GF-D8 (cell line): ENCODE measurements around the gene RAB11FIP3.
A peak's percentile ranks its signal among the peaks of the same experiment; 100 is the strongest.
"Not testable (repeated sequence)": the region's sequence is repeated elsewhere in the genome, so short reads cannot be mapped to it uniquely, and the experiment has no call there.

ENCODE experiments used
- DNase-seq: peaks from one replicate; lab custom pipeline; 2025; lab: John Stamatoyannopoulos, UW

The RAB11FIP3 gene

DNA sequence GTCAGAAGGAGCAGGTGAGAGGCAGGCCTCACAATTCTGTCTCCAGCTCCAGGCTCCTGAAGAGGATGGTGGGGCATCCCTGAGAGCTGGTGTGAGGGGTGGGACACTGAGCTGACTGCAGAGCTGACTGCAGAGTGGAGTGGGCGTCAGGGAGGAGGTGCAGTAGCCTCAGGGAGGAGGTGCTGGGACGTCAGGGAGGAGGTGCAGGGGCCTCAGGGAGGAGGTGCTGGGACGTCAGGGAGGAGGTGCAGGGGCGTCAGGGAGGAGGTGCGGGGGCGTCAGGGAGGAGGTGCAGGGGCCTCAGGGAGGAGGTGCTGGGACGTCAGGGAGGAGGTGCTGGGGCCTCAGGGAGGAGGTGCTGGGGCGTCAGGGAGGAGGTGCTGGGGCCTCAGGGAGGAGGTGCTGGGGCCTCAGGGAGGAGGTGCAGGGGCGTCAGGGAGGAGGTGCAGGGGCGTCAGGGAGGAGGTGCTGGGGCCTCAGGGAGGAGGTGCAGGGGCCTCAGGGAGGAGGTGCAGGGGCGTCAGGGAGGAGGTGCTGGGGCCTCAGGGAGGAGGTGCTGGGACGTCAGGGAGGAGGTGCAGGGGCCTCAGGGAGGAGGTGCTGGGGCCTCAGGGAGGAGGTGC is 41.9 kb downstream of the RAB11FIP3 start:
- not testable (repeated sequence) for DNase-seq

DNA sequence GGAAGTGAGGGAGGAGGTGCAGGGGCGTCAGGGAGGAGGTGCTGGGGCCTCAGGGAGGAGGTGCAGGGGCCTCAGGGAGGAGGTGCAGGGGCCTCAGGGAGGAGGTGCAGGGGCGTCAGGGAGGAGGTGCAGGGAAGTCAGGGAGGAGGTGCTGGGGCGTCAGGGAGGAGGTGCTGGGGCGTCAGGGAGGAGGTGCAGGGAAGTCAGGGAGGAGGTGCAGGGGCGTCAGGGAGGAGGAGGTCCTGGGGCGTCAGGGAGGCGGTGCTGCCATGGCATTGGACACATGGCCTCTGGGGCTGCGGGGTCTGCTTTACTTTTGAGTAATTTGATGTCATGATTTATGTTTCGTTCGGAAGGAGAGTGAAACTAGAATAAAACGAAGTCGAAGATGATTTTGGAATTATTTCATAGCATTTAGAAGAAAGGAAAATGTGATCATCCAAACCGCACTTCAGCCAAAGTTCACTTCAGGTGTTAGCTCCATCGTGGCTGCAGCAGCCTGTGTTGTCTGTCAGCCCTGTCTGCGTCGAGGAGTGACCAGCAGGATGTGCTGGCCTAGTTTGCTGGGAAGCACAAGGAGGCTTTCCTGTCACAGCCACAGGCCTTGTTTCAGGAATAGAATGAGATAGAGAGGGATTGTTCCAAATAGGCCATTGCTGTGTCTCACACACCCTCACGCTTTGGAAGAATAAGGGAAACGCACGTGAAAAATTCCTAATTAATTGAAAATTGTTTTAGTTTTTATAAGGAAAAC is 42.8 kb downstream of the RAB11FIP3 start:
- DNase-seq = no peak

DNA sequence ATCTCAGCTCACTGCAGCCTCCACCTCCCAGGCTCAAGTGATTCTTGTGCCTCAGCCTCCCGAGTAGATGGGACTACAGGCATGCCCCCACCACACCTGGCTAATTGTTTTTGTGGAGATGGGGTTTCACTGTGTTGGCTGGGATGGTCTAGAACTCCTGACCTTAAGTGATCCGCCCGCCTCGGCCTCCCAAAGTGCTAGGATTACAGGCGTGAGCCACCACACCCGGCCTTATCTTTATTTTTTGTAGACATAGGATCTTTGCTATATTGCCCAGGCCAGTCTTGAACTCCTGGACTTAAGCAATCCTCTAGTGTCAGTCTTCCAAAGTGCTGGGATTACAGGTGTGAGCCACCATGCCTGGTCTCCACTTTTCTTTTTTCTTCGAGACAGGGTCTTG is 44.0 kb downstream of the RAB11FIP3 start:
- DNase-seq = not testable (repeated sequence)

DNA sequence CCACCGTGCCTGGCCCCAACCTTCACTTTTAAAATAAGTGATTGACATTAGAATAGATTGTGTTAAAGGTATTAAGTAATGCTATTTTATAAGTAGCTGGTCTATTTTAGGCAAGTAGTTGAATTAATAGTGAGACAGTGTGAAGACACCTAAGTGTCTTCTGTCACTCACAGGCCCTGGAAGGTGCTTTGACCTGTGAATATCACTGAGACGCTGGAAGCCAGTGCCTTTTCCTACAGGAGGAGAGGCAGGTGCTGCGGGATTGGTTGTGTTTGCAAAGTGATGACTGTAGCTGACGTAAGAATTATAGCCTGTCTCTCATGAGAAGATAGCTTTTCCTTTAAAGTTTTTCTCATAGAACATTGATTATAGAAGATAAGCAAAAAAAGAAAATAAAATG is 45.0 kb downstream of the RAB11FIP3 start:
- no peak for DNase-seq

DNA sequence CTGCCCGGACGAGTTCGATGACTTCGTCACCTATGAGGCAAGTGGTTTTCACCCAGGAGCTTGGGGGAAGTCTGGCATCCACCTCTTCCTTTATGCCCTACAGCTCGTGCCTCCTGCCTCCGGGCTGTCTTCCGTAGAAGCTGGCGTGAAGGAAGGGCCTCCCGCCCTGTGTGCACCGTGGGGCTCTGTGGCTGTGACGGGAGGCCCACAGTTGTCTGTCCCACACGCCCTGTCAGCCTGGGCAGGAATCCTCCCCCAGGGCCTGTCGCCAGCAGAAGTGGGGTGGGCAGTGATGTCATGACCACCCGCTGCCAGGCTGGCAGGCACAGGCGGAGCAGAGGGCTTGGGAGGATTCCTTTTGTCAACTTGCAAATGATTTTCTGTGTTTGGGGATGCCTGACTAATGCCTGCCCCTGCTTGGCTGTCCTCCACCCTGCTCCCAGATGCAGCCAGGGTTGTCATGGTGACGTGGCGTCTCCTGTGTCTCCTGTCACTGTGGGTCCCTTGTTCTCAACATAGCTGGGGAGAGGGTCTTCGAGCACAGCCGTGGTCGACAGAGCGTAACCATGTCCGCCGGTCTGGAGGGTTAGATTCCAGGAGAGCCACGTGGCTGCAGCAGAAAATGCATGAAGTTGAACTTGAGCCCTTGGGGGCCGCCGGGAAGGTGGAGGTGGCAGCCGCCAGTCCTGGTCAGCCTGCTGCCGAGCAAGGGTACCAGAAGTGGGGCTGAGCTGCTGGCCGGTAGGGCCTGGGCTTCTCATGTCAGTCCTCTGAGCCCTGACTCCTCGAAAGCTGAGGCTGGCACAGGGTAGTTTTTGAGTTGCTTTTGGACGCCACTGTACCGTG is 46.1 kb downstream of the RAB11FIP3 start:
- DNase-seq = no peak

DNA sequence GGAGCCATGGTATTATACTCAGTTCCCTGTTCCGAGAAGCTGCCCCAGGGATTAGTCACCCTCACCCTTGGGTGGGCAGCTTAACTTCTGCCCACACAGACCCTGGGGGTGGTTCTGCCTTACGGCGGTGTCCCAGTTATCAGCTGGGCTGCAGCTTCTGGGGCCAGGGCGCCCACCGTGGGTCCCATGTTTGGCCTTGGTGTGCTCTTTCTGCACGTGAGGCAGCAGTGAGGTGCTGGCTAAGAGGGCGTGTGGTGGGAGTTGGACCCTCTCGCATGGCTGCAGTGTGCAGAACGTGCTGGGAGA is 46.7 kb downstream of the RAB11FIP3 start:
- DNase-seq = no peak

DNA sequence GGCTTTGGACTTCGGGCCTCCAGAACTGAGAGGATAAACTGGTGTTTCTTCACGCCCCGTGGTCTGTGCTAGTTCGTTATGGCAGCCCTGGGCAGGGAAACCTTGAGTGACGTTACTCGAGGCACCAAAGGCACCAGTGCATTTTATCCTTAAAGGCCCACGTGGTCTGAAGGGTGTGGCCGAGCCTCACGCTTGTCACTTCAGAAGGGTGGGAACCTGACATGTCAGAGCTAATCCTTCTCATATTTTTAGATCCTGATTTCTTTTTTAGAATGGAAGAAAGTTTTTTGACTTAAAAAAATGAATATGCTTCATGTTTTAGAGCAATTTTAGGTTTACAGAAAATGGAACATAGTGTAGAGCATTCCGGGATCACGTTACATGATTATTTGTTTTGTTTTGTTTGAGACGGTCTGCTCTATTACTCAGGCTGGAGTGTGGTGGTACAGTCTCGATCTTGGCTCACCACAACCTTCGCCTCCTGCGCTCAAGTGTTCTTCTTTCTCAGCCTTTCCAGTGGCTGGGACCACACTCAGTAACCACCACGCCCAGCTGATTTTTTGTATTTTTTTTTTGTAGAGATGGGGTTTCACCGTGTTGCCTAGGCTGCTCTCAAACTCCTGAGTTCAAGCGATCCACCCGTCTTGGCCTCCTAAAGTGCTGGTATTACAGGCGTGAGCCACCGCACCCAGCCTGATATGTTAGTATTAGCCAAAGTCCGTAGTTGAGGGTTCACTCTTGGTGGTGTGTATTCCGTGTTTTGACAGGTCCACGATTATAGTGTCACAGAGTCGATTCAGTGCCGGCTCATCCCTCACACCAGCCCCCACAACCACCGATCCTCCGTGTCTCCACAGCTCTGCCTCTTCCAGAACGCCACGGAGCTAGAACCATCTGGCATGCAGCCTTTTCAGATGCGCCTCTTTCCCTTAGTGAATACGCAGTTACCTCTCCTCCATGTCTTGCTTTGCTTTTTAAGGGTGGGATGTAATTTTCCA is 47.9 kb downstream of the RAB11FIP3 start:
- DNase-seq = no peak

DNA sequence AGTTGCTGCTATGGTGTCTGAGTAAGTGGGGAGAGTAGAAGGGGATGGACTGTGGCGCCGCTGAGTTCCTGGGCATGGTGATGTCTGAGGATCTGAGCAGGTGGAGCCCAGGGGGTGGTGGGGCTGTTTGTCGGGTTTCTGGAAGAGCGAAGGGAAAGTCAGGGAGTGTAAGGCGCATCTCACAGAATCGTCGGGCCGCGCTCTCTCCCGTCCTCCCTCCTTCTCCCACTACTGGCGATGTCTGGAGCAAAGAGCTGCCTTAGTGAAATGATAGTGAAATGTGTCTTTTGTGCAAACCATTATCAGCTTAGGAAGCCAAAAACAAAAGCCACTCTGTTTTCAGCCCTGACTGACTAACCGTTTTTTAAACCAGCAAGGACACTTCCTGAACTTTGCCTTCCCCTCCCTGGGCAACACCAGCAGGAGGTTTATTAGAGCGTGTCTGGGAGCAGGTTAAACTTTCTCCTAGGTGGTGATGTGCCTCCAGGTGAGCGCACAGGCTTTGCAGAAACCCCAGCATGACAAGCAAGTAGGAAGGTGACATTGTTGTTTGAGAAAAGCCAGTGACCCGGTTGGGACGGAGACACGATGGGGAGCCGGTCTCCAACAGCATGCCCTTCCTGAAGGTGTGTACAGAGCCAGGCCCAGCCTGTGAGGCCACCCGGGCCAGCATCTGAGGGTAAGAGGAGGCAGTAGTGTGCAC is 49.1 kb downstream of the RAB11FIP3 start:
- no peak for DNase-seq

DNA sequence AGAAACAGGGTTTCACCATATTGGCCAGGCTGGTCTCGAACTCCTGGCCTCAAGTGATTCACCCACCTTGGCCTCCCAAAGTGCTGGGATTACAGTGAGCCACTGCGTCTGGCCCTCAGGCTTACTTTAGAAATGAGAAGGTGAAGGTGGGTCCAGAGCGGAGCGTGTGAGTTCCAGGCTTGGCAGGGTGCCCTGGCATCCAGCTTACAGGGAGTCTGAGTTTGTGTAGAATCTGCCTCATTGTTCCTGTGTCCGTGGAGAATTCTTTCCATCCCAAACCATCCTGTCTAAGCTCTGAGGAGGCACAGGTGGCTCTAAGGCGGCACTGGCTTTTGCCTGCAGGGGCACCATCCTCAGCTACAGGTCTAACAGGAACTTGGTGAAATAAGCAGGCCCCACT is 50.6 kb downstream of the RAB11FIP3 start:
- no peak for DNase-seq

DNA sequence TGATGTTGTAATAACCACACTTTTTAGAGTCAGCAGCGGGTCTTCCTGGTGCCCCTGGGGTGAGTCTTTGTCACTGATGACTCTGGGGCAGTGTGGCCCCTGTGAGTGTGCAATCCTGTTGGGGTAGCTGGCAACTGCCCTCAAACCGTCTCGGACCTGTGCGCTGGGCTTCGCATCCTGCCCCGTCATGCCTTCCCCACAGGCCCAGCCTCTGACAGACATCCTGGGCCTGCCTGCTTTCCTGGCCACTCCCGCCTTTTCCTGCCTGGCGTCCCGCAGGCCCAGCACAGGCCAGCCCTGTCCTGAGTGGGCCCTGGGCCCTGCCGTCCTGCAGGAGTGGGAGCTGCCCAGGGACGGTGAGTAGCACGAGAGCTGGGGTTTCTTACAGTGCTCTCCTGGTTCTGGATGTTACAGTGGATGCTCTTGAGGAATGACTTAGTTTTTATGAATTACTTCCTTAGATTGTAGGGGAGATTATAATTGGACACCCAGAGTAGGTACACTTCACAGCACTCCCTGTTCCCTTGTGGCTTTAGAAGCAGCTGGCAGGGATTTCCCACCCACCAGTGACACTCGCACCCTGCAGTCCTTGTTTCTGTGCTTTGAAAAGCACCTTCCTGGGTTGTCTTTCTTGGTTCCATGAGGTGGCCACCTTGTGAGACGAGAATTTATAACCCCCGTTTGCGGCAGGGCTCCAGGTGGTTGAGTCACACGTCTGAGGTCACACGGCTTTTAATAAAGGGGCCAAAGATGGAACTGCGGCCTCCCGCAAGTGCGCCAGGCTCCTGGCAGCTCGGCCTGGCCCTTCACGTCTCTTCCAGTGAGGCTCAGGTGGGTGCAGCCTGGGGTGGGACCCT is 52.1 kb downstream of the RAB11FIP3 start:
- peak; percentile 24 for DNase-seq

DNA sequence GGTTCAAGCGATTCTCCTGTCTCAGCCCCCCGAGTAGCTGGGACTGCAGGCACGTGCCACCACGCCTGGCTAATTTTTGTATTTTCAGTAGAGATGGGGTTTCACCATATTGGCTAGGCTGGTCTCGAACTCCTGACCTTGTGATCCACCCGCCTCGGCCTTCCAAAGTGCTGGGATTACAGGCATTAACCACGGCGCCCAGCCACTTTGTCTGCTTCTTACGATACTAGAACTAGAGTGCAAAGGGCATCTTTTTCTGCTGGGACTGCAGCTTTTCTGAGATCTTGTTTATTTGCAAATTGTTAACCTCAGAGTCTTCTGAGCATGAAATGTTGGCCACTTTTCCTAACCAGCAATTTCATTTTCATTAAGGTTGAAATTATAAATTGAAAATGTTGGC is 52.8 kb downstream of the RAB11FIP3 start:
- DNase-seq = not testable (repeated sequence)

DNA sequence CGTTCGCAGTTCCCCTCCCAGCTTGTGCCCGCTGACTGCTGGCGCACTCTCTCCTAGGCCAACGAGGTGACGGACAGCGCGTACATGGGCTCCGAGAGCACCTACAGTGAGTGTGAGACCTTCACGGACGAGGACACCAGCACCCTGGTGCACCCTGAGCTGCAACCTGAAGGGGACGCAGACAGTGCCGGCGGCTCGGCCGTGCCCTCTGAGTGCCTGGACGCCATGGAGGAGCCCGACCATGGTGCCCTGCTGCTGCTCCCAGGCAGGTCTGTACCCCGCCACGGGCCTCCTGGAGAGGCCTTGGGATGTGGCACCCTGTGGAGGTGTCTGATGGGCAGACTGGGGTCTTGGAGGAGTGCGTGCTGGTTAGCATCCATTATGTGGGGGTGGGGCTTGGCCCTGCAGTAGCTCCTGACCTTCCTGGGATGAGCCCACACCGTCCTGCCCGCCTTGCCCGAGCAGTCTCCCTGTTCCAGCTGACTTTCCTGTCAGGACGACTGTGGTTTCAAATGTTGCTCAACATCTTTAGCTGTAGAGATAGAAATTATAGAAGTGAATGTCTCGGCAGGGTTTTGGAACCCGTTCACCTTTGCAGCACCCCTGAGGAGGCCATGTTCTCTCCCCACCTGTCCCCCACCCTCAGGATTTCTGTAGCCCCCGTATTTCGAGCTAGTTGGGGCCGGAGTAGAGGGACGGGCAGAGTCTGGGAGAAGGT is 57.2 kb downstream of the RAB11FIP3 start:
- DNase-seq = no peak

DNA sequence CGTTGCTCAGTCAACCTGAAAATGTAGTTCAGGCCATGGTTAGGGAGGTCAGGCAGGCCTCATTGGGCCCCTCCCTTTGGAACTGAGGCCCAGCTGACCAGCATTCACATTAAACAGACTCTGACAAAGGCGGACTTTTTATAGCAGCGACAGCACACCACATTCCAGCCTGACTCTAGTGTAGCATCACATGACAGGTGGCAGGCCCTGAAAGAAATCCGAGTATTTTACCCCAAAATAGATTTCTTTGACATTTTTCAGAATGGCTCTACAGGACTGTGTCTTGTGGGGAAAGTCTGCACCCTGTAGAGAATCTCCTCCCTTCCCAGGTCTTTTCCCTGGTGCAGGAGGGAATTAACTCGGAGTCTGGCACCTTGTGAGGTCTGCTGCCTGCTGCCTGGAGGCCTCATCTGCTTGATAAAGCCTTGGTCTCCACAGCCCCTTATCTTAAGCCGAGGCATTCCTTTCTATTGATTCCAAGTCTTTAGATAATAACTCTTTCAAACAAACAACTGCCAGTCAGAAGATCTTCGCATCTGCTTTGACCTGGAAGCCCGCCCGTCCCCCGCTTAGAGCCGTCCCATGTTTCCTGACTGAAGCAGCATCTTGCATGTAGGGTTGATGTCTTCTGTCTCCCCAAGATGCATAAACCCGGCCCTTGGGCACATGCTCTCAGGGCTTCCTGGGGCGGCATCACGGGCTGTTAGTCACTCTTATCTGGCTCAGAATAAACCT is 58.1 kb downstream of the RAB11FIP3 start:
- no peak for DNase-seq

DNA sequence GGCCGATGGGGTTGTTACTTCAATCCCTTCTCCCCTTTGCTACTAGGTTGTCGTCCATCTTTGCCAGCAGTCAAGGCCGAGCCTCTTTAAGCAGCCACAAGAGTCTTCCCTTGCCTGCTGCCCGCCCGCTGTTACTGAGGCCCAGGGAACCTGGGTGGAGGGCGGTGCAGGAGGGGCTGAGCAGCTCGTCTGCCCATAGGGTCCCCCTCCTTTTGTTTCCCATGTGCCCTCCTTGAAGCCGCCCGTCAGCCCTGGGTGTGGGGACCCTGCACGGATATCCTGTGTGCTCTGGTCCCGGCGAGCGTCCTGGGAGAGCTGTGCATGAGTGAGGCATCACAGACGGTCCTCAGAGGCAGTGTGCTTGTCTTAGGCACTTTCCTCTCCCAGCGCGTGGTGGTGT is 64.2 kb downstream of the RAB11FIP3 start:
- DNase-seq = no peak

DNA sequence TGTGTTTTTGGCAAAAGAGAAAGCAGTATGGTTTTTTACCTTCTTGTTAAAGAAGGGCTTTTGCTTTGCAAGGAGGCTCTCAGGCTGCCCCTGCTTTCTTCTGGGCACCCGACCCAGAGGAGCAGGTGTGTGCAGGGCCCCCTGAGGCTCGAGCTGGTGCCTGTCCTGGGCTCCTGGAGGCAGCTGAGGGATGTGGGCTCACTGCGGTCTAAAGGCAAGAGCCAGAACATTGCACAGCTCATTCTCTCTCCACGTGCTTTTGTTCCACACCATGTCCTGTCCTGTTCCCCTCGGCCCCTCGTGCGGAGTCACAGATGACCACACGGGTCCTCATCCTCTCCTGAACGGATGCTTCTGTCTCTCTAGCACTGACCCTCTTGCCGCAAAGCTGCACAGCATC is 65.3 kb downstream of the RAB11FIP3 start:
- DNase-seq = no peak

DNA sequence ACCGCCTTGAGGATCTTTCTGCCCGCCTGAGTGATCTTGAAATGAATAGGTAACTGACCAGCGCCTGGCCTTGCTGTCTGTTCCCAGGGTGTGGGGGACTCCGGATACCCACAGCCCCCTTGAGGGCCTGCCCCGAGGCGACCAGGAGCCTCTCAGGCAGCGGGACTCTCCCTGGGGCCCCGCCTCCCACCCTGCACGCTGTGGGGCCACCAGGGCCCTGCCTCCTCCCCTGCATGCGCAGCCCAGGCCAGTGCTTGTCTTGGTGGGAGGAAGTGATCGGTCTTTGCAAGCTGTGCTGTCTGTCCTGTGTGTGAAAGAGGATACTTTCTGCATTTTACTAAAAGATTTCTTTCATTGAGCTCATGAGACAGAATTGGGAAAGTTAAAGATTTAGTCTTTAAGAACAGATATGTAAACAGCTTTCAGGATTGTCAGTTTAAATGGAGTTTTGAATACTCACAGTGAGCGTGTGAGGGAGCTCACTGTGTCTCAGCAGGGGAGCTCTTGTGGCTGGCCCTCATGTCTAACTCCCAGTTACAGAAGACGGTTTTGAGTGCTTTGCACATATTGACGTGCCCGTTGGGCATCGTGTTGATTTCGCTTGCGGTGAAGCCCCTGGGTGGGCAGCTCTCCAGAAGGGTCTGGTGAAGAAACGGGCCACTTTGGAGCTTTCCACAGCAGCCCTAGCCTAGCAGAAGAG is 65.9 kb downstream of the RAB11FIP3 start:
- DNase-seq = no peak

DNA sequence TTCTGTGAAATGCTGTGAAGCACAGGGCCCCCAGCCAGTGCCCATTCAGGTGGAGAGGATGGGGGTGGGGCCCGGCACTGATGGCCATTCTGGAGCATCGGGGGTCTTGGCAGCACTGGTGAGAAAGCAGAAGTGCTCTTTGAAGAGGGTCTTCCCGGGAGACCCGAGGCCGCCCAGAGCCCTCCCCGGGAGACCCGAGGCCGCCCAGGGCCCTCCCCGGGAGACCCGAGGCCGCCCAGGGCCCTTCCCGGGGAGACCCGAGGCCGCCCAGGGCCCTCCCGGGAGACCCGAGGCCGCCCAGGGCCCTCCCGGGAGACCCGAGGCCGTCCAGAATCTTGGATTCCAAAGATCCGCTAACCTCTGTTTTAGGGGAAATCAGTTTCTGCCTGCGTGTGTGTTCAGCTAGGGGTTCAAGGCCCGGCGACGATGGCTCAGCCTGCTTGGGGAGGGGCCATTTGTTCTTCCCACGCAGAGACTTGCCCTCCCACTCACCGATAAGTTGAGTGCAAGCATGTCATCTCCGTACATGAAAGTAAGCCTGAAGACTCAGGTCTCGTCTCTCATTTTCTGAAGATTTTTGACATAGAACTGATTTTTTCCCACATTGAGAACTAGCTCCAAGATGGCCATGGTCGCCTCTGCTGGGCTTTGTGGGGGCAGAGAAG is 66.9 kb downstream of the RAB11FIP3 start:
- no peak for DNase-seq

DNA sequence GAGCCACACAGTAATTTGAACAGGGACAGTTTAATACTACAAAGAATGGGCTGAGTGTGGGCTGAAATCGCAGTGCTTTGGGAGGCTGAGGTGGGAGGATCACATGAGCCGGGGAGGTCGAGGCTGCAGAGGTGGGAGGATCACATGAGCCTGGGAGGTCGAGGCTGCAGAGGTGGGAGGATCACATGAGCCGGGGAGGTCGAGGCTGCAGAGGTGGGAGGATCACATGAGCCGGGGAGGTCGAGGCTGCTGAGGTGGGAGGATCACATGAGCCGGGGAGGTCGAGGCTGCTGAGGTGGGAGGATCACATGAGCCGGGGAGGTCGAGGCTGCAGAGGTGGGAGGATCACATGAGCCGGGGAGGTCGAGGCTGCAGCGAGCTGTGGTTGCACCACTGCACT is 69.2 kb downstream of the RAB11FIP3 start:
- DNase-seq = not testable (repeated sequence)
